HepG2 (cell line): ENCODE results near the gene GTF2A1.

Source experiments
- AKAP8 ChIP-seq: sonication (generic); formaldehyde crosslinking; IDR thresholded peaks from 2 replicates; pipeline ENCODE4 v1.5.1; 2020; ENCODE audit warnings: mild to moderate bottlenecking, missing genetic modification reagents
- ARNT2 ChIP-seq: sonication (generic); formaldehyde crosslinking; IDR thresholded peaks from 2 replicates; pipeline ENCODE4 v1.8.0; 2022; ENCODE audit warnings: mild to moderate bottlenecking, low read depth, missing genetic modification reagents, moderate library complexity
- ATF3 ChIP-seq: sonication (generic); formaldehyde crosslinking; IDR thresholded peaks from 2 replicates; pipeline ENCODE4 v1.4.0; 2020; ENCODE audit warnings: missing genetic modification reagents
- EZH2 ChIP-seq: conservative IDR thresholded peaks from 2 replicates; pipeline ENCODE4 v1.6.1; 2012; ENCODE audit warnings: mild to moderate bottlenecking, low read depth, low read length, moderate library complexity
- HNRNPUL1 ChIP-seq: fragments of 200-400 bp; formaldehyde crosslinking; IDR thresholded peaks from 2 replicates; pipeline ENCODE4 v1.6.1; 2017; ENCODE audit warnings: low read depth, mild to moderate bottlenecking, low read length, moderate library complexity
- PTBP1 ChIP-seq: fragments of 200-400 bp; formaldehyde crosslinking; IDR thresholded peaks from 2 replicates; pipeline ENCODE4 v1.6.1; 2018; ENCODE audit warnings: low read length, low read depth; ENCODE audit not compliant: poor library complexity, severe bottlenecking
- SP1 ChIP-seq, 2 experiments: fragments of 450-650 bp in 1 of 2; sonication (generic) in 1 of 2; formaldehyde crosslinking in 1 of 2; IDR thresholded peaks; 2 replicates each; pipeline versions ENCODE4 v1.4.0 to v1.6.1; 2016 to 2020; ENCODE audit warnings: missing genetic modification reagents in 1 of 2
- TBP ChIP-seq: sonication (generic); formaldehyde crosslinking; IDR thresholded peaks from 2 replicates; pipeline ENCODE4 v1.5.0; 2020; ENCODE audit warnings: missing genetic modification reagents
- ZKSCAN5 ChIP-seq: sonication (generic); formaldehyde crosslinking; IDR thresholded peaks from 2 replicates; pipeline ENCODE4 v1.5.1; 2020; ENCODE audit warnings: mild to moderate bottlenecking, missing genetic modification reagents
- ZNF501 ChIP-seq: sonication (generic); formaldehyde crosslinking; IDR thresholded peaks from 2 replicates; pipeline ENCODE4 v1.5.1; 2020; ENCODE audit warnings: mild to moderate bottlenecking, moderate library complexity, missing genetic modification reagents
- TF ChIP-seq, protein P1 (sequence below): IDR thresholded peaks from 2 replicates; pipeline ENCODE4 v1.6.1; 2012; ENCODE audit warnings: inconsistent platforms
- TF ChIP-seq, protein P2 (sequence below): sonication (generic); formaldehyde crosslinking; IDR thresholded peaks from 2 replicates; pipeline ENCODE4 v1.5.0; 2020; ENCODE audit warnings: mild to moderate bottlenecking, missing genetic modification reagents, borderline replicate concordance
- TF ChIP-seq, protein P3 (sequence below): sonication (generic); formaldehyde crosslinking; IDR thresholded peaks from 2 replicates; pipeline ENCODE4 v1.4.0; 2020; ENCODE audit warnings: missing genetic modification reagents

- no peak for TF ChIP-seq AKAP8 (CRISPR knock-in tag)
- TF ChIP-seq, protein P1, sequence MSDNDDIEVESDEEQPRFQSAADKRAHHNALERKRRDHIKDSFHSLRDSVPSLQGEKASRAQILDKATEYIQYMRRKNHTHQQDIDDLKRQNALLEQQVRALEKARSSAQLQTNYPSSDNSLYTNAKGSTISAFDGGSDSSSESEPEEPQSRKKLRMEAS, result no peak
- no peak for TF ChIP-seq PTBP1
- no peak for TF ChIP-seq ATF3 (CRISPR knock-in tag)
- TF ChIP-seq ZNF501, result no peak
- no peak for TF ChIP-seq EZH2
- TF ChIP-seq, protein P2, sequence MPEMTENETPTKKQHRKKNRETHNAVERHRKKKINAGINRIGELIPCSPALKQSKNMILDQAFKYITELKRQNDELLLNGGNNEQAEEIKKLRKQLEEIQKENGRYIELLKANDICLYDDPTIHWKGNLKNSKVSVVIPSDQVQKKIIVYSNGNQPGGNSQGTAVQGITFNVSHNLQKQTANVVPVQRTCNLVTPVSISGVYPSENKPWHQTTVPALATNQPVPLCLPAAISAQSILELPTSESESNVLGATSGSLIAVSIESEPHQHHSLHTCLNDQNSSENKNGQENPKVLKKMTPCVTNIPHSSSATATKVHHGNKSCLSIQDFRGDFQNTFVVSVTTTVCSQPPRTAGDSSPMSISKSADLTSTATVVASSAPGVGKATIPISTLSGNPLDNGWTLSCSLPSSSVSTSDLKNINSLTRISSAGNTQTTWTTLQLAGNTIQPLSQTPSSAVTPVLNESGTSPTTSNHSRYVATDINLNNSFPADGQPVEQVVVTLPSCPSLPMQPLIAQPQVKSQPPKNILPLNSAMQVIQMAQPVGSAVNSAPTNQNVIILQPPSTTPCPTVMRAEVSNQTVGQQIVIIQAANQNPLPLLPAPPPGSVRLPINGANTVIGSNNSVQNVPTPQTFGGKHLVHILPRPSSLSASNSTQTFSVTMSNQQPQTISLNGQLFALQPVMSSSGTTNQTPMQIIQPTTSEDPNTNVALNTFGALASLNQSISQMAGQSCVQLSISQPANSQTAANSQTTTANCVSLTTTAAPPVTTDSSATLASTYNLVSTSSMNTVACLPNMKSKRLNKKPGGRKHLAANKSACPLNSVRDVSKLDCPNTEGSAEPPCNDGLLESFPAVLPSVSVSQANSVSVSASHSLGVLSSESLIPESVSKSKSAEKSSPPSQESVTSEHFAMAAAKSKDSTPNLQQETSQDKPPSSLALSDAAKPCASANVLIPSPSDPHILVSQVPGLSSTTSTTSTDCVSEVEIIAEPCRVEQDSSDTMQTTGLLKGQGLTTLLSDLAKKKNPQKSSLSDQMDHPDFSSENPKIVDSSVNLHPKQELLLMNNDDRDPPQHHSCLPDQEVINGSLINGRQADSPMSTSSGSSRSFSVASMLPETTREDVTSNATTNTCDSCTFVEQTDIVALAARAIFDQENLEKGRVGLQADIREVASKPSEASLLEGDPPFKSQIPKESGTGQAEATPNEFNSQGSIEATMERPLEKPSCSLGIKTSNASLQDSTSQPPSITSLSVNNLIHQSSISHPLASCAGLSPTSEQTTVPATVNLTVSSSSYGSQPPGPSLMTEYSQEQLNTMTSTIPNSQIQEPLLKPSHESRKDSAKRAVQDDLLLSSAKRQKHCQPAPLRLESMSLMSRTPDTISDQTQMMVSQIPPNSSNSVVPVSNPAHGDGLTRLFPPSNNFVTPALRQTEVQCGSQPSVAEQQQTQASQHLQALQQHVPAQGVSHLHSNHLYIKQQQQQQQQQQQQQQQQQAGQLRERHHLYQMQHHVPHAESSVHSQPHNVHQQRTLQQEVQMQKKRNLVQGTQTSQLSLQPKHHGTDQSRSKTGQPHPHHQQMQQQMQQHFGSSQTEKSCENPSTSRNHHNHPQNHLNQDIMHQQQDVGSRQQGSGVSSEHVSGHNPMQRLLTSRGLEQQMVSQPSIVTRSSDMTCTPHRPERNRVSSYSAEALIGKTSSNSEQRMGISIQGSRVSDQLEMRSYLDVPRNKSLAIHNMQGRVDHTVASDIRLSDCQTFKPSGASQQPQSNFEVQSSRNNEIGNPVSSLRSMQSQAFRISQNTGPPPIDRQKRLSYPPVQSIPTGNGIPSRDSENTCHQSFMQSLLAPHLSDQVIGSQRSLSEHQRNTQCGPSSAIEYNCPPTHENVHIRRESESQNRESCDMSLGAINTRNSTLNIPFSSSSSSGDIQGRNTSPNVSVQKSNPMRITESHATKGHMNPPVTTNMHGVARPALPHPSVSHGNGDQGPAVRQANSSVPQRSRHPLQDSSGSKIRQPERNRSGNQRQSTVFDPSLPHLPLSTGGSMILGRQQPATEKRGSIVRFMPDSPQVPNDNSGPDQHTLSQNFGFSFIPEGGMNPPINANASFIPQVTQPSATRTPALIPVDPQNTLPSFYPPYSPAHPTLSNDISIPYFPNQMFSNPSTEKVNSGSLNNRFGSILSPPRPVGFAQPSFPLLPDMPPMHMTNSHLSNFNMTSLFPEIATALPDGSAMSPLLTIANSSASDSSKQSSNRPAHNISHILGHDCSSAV (CRISPR knock-in tag), result no peak
- TF ChIP-seq ZKSCAN5 (CRISPR knock-in tag), result no peak
- no peak for TF ChIP-seq HNRNPUL1
- TF ChIP-seq ARNT2 (CRISPR knock-in tag), result no peak
- TF ChIP-seq SP1 (IDR thresholded peaks at IDR 0.05), result no peak
- no peak for TF ChIP-seq SP1 (CRISPR knock-in tag; IDR thresholded peaks at IDR 0.05)
- TF ChIP-seq, protein P3, sequence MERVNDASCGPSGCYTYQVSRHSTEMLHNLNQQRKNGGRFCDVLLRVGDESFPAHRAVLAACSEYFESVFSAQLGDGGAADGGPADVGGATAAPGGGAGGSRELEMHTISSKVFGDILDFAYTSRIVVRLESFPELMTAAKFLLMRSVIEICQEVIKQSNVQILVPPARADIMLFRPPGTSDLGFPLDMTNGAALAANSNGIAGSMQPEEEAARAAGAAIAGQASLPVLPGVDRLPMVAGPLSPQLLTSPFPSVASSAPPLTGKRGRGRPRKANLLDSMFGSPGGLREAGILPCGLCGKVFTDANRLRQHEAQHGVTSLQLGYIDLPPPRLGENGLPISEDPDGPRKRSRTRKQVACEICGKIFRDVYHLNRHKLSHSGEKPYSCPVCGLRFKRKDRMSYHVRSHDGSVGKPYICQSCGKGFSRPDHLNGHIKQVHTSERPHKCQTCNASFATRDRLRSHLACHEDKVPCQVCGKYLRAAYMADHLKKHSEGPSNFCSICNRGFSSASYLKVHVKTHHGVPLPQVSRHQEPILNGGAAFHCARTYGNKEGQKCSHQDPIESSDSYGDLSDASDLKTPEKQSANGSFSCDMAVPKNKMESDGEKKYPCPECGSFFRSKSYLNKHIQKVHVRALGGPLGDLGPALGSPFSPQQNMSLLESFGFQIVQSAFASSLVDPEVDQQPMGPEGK, result no peak
- TF ChIP-seq TBP (CRISPR knock-in tag), result no peak
These were observed 8.9 kb downstream of the GTF2A1 start for GRCh38 chr14:81211844-81212243.
